ENCODE data around the gene CD79B. TPM values are rescaled to one million over a fixed set of nuclear protein-coding genes. Genes with fewer than 3 reads are reported as not detected.

The CD79B gene
- total RNA-seq, 2 experiments from 2014 or later, result 479 to 751 TPM

DNA sequence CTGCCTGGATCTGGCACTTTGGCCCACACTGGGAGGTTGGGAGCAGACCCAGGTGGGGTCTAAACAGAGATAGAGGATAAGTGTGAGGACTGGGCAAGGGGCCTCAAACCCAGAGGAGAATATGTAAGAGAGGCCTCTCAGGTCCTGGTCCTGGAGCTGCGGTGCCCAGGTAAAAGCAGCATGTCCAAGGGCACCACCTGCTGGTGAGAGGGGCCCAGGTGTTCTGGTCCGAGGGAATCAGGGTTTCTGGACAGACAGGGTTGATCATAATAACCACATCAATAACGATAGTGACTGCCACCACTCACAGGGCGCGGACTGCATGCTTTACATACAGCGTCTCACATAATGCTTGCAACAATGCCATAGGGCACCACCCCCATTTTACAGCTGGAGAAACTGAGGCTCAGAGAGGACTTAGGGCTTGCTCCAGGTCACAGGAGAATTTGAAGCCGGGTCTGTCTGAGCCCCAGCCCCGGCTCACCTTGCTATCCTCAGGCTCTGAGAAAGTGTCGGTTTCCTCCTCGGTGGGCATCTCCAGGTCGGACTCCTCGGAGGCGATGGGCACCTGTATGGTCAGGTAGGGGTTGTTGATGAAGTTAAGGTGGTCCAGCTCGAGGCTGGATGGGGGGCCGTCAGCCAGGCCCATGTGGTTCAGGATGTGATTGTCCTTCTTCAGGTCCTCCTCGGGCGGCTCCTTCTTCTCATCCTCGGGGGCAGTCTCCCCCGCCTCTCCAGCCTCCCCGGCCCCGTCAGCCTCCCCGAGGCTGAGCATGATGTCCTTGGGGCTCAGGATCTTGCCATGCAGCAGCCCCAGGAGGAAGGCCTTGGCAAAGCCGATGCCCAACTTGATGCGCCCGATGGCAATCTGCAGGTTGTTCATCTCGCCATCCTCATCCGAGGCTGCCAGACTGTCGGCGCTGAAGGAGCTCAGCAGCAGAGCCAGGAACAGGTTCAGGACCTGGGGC, 19.1 kb upstream of the CD79B start:
- no peaks in the 10 kb centered on the region for H3K9me2 ChIP-seq (ENCODE audit: insufficient read depth, low read length)
- H3K79me2 ChIP-seq (ENCODE audit: insufficient read depth, low read depth, low read length), result no peaks in the 10 kb centered on the region
- BruUV-seq (replicated peaks), result no TSS peak
- POLR2A ChIA-PET, result interaction anchor here (0.6 to 2.7 kb wide), 5 partner anchors 17 to 108 kb away, joined by 3 to 21 read pairs (median 4); no protein-coding TSS in a partner anchor
- no peaks in the 10 kb centered on the region for H4K20me1 ChIP-seq (ENCODE audit: insufficient read depth, low read length)
- intact Hi-C loops (cut with micrococcal nuclease; ENCODE audit: unreplicated experiment), result loop anchor here (1.0 to 2.0 kb wide), 2 partner anchors 32 to 74 kb away; no protein-coding TSS in a partner anchor
- CTCF ChIA-PET (ENCODE audit: unreplicated experiment), result interaction anchor here (0.6 to 3.4 kb wide), 5 partner anchors 29 to 39 kb away, joined by 3 to 55 read pairs (median 4); partner anchors contain the start of gene GH1
- no peak overlapping the region for H3K27ac ChIP-seq (ENCODE audit: low read depth, low read length, poor library complexity, severe bottlenecking)
- H3K36me3 ChIP-seq (ENCODE audit: insufficient read depth, low read length), result no peaks in the 10 kb centered on the region
- H3K4me1 ChIP-seq (ENCODE audit: insufficient read depth, low read length, poor library complexity, severe bottlenecking), result peaks cover 54% of the 10 kb centered on the region
- TF ChIP-seq EZH2phosphoT487 (IDR thresholded peaks at IDR 0.05; ENCODE audit: borderline replicate concordance, low read depth, low read length) (no peak), CTCF (conservative IDR thresholded peaks at IDR 0.05; ENCODE audit: low read length) (peak; percentile 94)
- H3K4me2 ChIP-seq (ENCODE audit: low read length), result peak overlapping the region; percentile 33
- DNase-seq (ENCODE audit: low spot score), result peak; percentile 84
- H3K9me3 ChIP-seq (ENCODE audit: low read length), result no peaks in the 10 kb centered on the region
- H2AFZ ChIP-seq (ENCODE audit: low read length), result no peak overlapping the region
- H3K4me3 ChIP-seq (ENCODE audit: low read depth, low read length, poor library complexity, severe bottlenecking), result no peak overlapping the region

DNA sequence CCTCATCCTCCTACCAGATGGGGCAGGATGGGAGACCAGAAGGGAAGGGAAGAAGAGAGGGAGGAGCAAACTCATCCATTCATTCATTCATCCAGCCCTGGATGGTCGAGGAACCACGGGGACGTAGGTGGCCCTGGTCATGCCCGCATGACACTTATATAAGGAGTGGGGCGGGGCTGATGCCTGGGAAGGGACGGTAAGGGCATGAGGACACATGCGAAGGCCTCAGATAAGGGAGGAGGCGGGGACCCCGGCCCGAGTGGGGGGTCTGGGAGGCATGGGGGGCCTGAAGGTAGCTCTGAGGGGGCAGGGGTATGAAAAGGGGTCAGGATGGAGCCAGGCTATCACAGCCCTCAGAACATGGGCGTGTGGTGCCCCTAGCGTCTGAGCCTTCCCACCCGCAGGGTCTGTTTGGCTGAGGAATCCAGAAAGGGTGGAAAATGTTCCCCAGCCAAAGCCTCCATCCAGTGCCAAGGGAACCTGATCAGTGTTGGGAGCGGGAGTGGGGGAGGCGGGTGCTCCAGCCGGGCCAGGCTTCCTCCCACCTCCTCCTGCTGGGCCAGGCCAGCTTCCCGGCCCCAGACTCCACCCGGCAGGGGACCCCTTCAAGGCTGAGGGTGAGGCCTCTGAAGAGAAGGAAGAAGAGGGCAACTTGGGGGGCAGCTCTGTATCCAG, 17.6 kb upstream of the CD79B start:
- H3K79me2 ChIP-seq (ENCODE audit: insufficient read depth, low read depth, low read length), result no peaks in the 10 kb centered on the region
- 0 out of 2 replicates have a peak overlapping the region, but pooled peaks have one; percentile 33 for H3K4me2 ChIP-seq (ENCODE audit: low read length)
- no peak for TF ChIP-seq EZH2phosphoT487 (IDR thresholded peaks at IDR 0.05; ENCODE audit: borderline replicate concordance, low read depth, low read length)
- no peak overlapping the region for H2AFZ ChIP-seq (ENCODE audit: low read length)
- H3K36me3 ChIP-seq (ENCODE audit: insufficient read depth, low read length), result no peaks in the 10 kb centered on the region
- H3K9me2 ChIP-seq (ENCODE audit: insufficient read depth, low read length), result no peaks in the 10 kb centered on the region
- CTCF ChIA-PET (ENCODE audit: unreplicated experiment), result interaction anchor here (0.7 to 3.4 kb wide), 4 partner anchors 12 to 38 kb away, joined by 4 to 55 read pairs (median 8); partner anchors contain the start of gene GH1
- DNase-seq (ENCODE audit: low spot score), result no peak
- H3K4me1 ChIP-seq (ENCODE audit: insufficient read depth, low read length, poor library complexity, severe bottlenecking), result peaks cover 58% of the 10 kb centered on the region
- BruUV-seq (replicated peaks), result no TSS peak
- no peak overlapping the region for H3K4me3 ChIP-seq (ENCODE audit: low read depth, low read length, poor library complexity, severe bottlenecking)
- POLR2A ChIA-PET, result interaction anchor here (0.6 to 2.7 kb wide), 7 partner anchors 15 to 106 kb away, joined by 3 to 21 read pairs (median 4); no protein-coding TSS in a partner anchor
- no peaks in the 10 kb centered on the region for H3K9me3 ChIP-seq (ENCODE audit: low read length)
- no peaks in the 10 kb centered on the region for H4K20me1 ChIP-seq (ENCODE audit: insufficient read depth, low read length)
- H3K27ac ChIP-seq (ENCODE audit: low read depth, low read length, poor library complexity, severe bottlenecking), result no peak overlapping the region
- intact Hi-C loops (cut with micrococcal nuclease; ENCODE audit: unreplicated experiment), result loop anchor here (2.0 kb wide), 1 partner anchor 75 kb away; no protein-coding TSS in a partner anchor

DNA sequence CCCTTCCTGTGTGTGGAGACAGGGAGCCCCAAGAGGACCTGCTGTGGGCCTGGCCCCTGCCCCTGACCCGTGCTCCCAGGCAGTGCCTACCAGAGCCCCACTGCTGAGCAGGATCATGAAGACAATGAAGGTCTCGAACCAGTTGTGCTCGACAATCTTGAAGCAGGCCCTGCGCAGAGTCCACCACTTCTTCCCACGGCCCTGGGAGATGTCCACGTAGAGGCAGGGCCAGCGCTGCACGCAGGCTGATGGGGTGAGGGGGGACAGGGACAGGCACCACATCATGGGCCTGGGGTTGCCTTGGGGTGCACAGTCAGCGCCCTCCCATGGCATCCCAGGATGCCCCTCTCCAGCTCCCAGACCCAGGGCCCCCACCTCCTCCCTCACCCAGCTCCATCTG, 16.4 kb upstream of the CD79B start:
- intact Hi-C loops (cut with micrococcal nuclease; ENCODE audit: unreplicated experiment), result no loop called here
- H3K27ac ChIP-seq (ENCODE audit: low read depth, low read length, poor library complexity, severe bottlenecking), result no peak overlapping the region
- TF ChIP-seq EZH2phosphoT487 (IDR thresholded peaks at IDR 0.05; ENCODE audit: borderline replicate concordance, low read depth, low read length) (no peak), CTCF (conservative IDR thresholded peaks at IDR 0.05; ENCODE audit: low read length) (no peak)
- H2AFZ ChIP-seq (ENCODE audit: low read length), result no peak overlapping the region
- H3K9me2 ChIP-seq (ENCODE audit: insufficient read depth, low read length), result no peaks in the 10 kb centered on the region
- no peak for DNase-seq (ENCODE audit: low spot score)
- H4K20me1 ChIP-seq (ENCODE audit: insufficient read depth, low read length), result no peaks in the 10 kb centered on the region
- H3K79me2 ChIP-seq (ENCODE audit: insufficient read depth, low read depth, low read length), result no peaks in the 10 kb centered on the region
- CTCF ChIA-PET (ENCODE audit: unreplicated experiment), result interaction anchor here (3.4 kb wide), 1 partner anchor 29 kb away, joined by 55 read pairs; the partner anchor contains the start of gene GH1
- peaks cover 57% of the 10 kb centered on the region for H3K4me1 ChIP-seq (ENCODE audit: insufficient read depth, low read length, poor library complexity, severe bottlenecking)
- BruUV-seq (replicated peaks), result no TSS peak
- H3K9me3 ChIP-seq (ENCODE audit: low read length), result no peaks in the 10 kb centered on the region
- no peak overlapping the region for H3K4me3 ChIP-seq (ENCODE audit: low read depth, low read length, poor library complexity, severe bottlenecking)
- POLR2A ChIA-PET, result interaction anchor here (2.7 kb wide), 1 partner anchor 29 kb away, joined by 21 read pairs; no protein-coding TSS in a partner anchor
- no peaks in the 10 kb centered on the region for H3K36me3 ChIP-seq (ENCODE audit: insufficient read depth, low read length)
- no peak overlapping the region for H3K4me2 ChIP-seq (ENCODE audit: low read length)

Measured in OCI-LY7 (cell line).